A673 (cell line): ENCODE measurements around the gene DHDDS. TPM values are rescaled to one million over a fixed set of nuclear protein-coding genes. Genes with fewer than 3 reads are reported as not detected.

Source experiments
- BruUV-seq: library from RNA; stranded (reverse); fragments of 400-500 nt; replicated peaks from 2 replicates; lab custom pipeline; 2021; lab: Mats Ljungman, UMichigan
- CTCF ChIA-PET: fragments of 300-600 bp; sonication (Branson Sonifier 250); formaldehyde crosslinking; loops from one replicate; lab custom pipeline; 2022; ENCODE audit warnings: antibody characterized with exemption; lab: Charles Lee
- POLR2A ChIA-PET: fragments of 300-600 bp; sonication (Branson Sonifier 250); formaldehyde crosslinking; loops from one replicate; lab custom pipeline; 2022; ENCODE audit warnings: antibody characterized with exemption; ENCODE audit not compliant: low non-redundant PET; lab: Charles Lee
- DNase-seq: peaks from one replicate; pipeline ENCODE4 v3.0.0-alpha.2; 2015; ENCODE audit warnings: low spot score
- H3K27ac ChIP-seq: fragments of 200-600 bp; sonication (generic); 2 replicates; pipeline ENCODE4 v1.5.1; 2016; ENCODE audit warnings: mixed run types, low read depth, mild to moderate bottlenecking, mixed read lengths, antibody characterized with exemption, low read length; ENCODE audit not compliant: poor library complexity, severe bottlenecking
- H3K27me3 ChIP-seq: fragments of 200-600 bp; sonication (generic); replicated peaks from 2 replicates; pipeline ENCODE4 v1.6.1; 2017; ENCODE audit warnings: mixed run types, low read depth, mild to moderate bottlenecking, mixed read lengths, antibody characterized with exemption, low read length; ENCODE audit not compliant: insufficient read depth, poor library complexity
- H3K36me3 ChIP-seq: fragments of 200-600 bp; sonication (generic); 2 replicates; pipeline ENCODE4 v1.6.1; 2016; ENCODE audit warnings: mixed run types, mild to moderate bottlenecking, mixed read lengths, antibody characterized with exemption, low read length; ENCODE audit not compliant: insufficient read depth, poor library complexity, severe bottlenecking
- H3K4me1 ChIP-seq: fragments of 200-600 bp; sonication (generic); 2 replicates; pipeline ENCODE4 v1.6.1; 2017; ENCODE audit warnings: mixed run types, mild to moderate bottlenecking, mixed read lengths, antibody characterized with exemption, low read length; ENCODE audit not compliant: insufficient read depth, poor library complexity, severe bottlenecking
- H3K4me3 ChIP-seq: fragments of 200-600 bp; sonication (generic); 2 replicates; pipeline ENCODE4 v1.5.1; 2016; ENCODE audit warnings: low read depth, mixed run types, mild to moderate bottlenecking, mixed read lengths, low read length; ENCODE audit not compliant: poor library complexity, severe bottlenecking
- H3K9me3 ChIP-seq: fragments of 200-600 bp; sonication (generic); 2 replicates; pipeline ENCODE4 v1.6.1; 2016; ENCODE audit warnings: mixed run types, low read depth, mild to moderate bottlenecking, mixed read lengths, antibody characterized with exemption, low read length; ENCODE audit not compliant: poor library complexity, severe bottlenecking
- CTCF ChIP-seq: fragments of 300-800, 200-600 bp; sonication (generic); conservative IDR thresholded peaks from 2 replicates; pipeline ENCODE4 v1.5.1; 2017; ENCODE audit warnings: low read depth, mild to moderate bottlenecking, antibody characterized with exemption, low read length, moderate library complexity, mixed read lengths
- EZH2 ChIP-seq: fragments of 200-600 bp; sonication (generic); IDR thresholded peaks from 2 replicates; pipeline ENCODE4 v1.6.1; 2017; ENCODE audit warnings: borderline replicate concordance, low read depth, mild to moderate bottlenecking, mixed read lengths, antibody characterized with exemption, low read length; ENCODE audit not compliant: poor library complexity, severe bottlenecking
- intact Hi-C: fragments of 100-400 bp; cut with micrococcal nuclease; formaldehyde crosslinking; loops from one replicate; pipeline ENCODE4 v1.10.0; 2022; ENCODE audit not compliant: unreplicated experiment
- total RNA-seq: library from RNA; stranded (reverse); gene quantifications from 2 replicates; pipeline ENCODE4 v1.2.3, GENCODE V29; 2021

DHDDS gene
- total RNA-seq, 1 experiment from 2014 or later: 50.7 TPM

GRCh38 chr1:26413031-26413430 is 19.1 kb upstream of the DHDDS start:
- H3K4me3 ChIP-seq: no peak overlapping the region
- ChIA-PET CTCF (no interaction called here), POLR2A (no interaction called here)
- peaks cover 75% of the 10 kb centered on the region for H3K27me3 ChIP-seq
- no peak overlapping the region for H3K27ac ChIP-seq
- no peak for DNase-seq
- TF ChIP-seq EZH2 (no peak), CTCF (no peak)
- no TSS peak for BruUV-seq
- no peaks in the 10 kb centered on the region for H3K36me3 ChIP-seq
- H3K4me1 ChIP-seq: no peaks in the 10 kb centered on the region
- intact Hi-C loops: no loop called here
- H3K9me3 ChIP-seq: no peaks in the 10 kb centered on the region

GRCh38 chr1:26417111-26417759 is 14.9 kb upstream of the DHDDS start:
- Histone ChIP-seq H3K4me1 (no peaks in the 10 kb centered on the region), H3K4me3 (no peak overlapping the region), H3K9me3 (no peaks in the 10 kb centered on the region), H3K36me3 (no peaks in the 10 kb centered on the region), H3K27me3 (peaks cover 53% of the 10 kb centered on the region), H3K27ac (no peak overlapping the region)
- CTCF ChIA-PET: interaction anchor here (0.5 to 1.6 kb wide), 14 partner anchors 13 to 385 kb away, joined by 3 to 10 read pairs (median 4); partner anchors contain the start of genes DHDDS and PIGV
- POLR2A ChIA-PET: no interaction called here
- no peak for TF ChIP-seq EZH2
- TF ChIP-seq CTCF: peak; percentile 90
- intact Hi-C loops: loop anchor here (5.0 kb wide), 1 partner anchor 130 kb away; no protein-coding TSS in a partner anchor
- no TSS peak for BruUV-seq
- peak; percentile 74 for DNase-seq

GRCh38 chr1:26418865-26419349 is 13.2 kb upstream of the DHDDS start:
- POLR2A ChIA-PET: no interaction called here
- TF ChIP-seq EZH2 (no peak), CTCF (no peak)
- intact Hi-C loops: loop anchor here (5.0 kb wide), 1 partner anchor 132 kb away; no protein-coding TSS in a partner anchor
- Histone ChIP-seq H3K27ac (no peak overlapping the region), H3K4me3 (no peak overlapping the region), H3K9me3 (no peaks in the 10 kb centered on the region), H3K27me3 (peaks cover 42% of the 10 kb centered on the region), H3K36me3 (no peaks in the 10 kb centered on the region), H3K4me1 (no peaks in the 10 kb centered on the region)
- CTCF ChIA-PET: interaction anchor here (0.7 kb wide), 1 partner anchor 295 kb away, joined by 5 read pairs; no protein-coding TSS in a partner anchor
- DNase-seq: no peak
- BruUV-seq: no TSS peak
